GM23338 (cell line): Measurements from ENCODE around the gene TOMM70. TPM values are rescaled to one million over a fixed set of nuclear protein-coding genes. Genes with fewer than 3 reads are reported as not detected.

Source experiments
- ATAC-seq: fragments of 200-7000 bp; cut with Tn5 transposase; 3 replicates; pipeline ENCODE4 v1.9.1; 2020
- DNase-seq: peaks from one replicate; pipeline ENCODE4 v3.0.0-alpha.2; 2015; ENCODE audit warnings: low spot score
- H2AFZ ChIP-seq: fragments of 200-600 bp; sonication (generic); 2 replicates; pipeline ENCODE4 v1.8.0; 2016; ENCODE audit warnings: antibody characterized with exemption, mild to moderate bottlenecking, moderate library complexity
- H3F3A ChIP-seq: fragments of 200-600 bp; sonication (generic); replicated peaks from 2 replicates; pipeline ENCODE4 v1.8.0; 2017; ENCODE audit warnings: antibody characterized with exemption, mixed run types, low read depth
- H3K27ac ChIP-seq: fragments of 200-600 bp; sonication (generic); 2 replicates; pipeline ENCODE4 v1.6.1; 2016; ENCODE audit warnings: low read depth
- H3K27me3 ChIP-seq: fragments of 200-600 bp; sonication (generic); 2 replicates; pipeline ENCODE4 v1.8.0; 2016; ENCODE audit warnings: mild to moderate bottlenecking, mixed run types, moderate library complexity; ENCODE audit not compliant: insufficient read depth
- H3K36me3 ChIP-seq: fragments of 200-600 bp; sonication (generic); 2 replicates; pipeline ENCODE4 v1.8.0; 2016; ENCODE audit warnings: mild to moderate bottlenecking; ENCODE audit not compliant: insufficient read depth
- H3K4me1 ChIP-seq: fragments of 200-600 bp; sonication (generic); 2 replicates; pipeline ENCODE4 v1.8.0; 2016; ENCODE audit warnings: mild to moderate bottlenecking, moderate library complexity; ENCODE audit not compliant: insufficient read depth
- H3K4me2 ChIP-seq: fragments of 200-600 bp; sonication (generic); 2 replicates; pipeline ENCODE4 v1.7.1; 2017; ENCODE audit warnings: mixed run types
- H3K4me3 ChIP-seq: fragments of 200-600 bp; sonication (generic); 2 replicates; pipeline ENCODE4 v1.6.1; 2016; ENCODE audit warnings: mixed run types
- H3K79me2 ChIP-seq: fragments of 200-600 bp; sonication (generic); replicated peaks from 2 replicates; pipeline ENCODE4 v1.8.0; 2017; ENCODE audit warnings: mild to moderate bottlenecking; ENCODE audit not compliant: insufficient read depth
- H3K9me2 ChIP-seq: fragments of 200-600 bp; sonication (generic); 2 replicates; pipeline ENCODE4 v1.8.0; 2017; ENCODE audit not compliant: insufficient read depth
- H4K20me1 ChIP-seq: fragments of 200-600 bp; sonication (generic); replicated peaks from 2 replicates; pipeline ENCODE4 v1.8.0; 2017; ENCODE audit warnings: mild to moderate bottlenecking; ENCODE audit not compliant: insufficient read depth
- H3K27ac Mint-ChIP-seq: 2 replicates; pipeline ENCODE4 v1.8.0; 2020; ENCODE audit warnings: inconsistent platforms, mild to moderate bottlenecking, moderate library complexity, mixed read lengths
- H3K27me3 Mint-ChIP-seq: 3 replicates; pipeline ENCODE4 v1.8.0; 2022; ENCODE audit warnings: low read depth, mild to moderate bottlenecking, moderate library complexity, mixed read lengths, inconsistent platforms; ENCODE audit not compliant: insufficient read depth, poor library complexity
- H3K36me3 Mint-ChIP-seq: 3 replicates; pipeline ENCODE4 v1.8.0; 2021; ENCODE audit warnings: low read depth, mild to moderate bottlenecking, inconsistent platforms, moderate library complexity, mixed read lengths
- H3K4me1 Mint-ChIP-seq: 3 replicates; pipeline ENCODE4 v1.8.0; 2020; ENCODE audit warnings: mild to moderate bottlenecking, inconsistent platforms, mixed read lengths
- H3K4me3 Mint-ChIP-seq: 3 replicates; pipeline ENCODE4 v1.8.0; 2021; ENCODE audit warnings: moderate library complexity, mild to moderate bottlenecking, inconsistent platforms, mixed read lengths
- H3K9me3 Mint-ChIP-seq: 3 replicates; pipeline ENCODE4 v1.8.0; 2020; ENCODE audit warnings: moderate library complexity, mild to moderate bottlenecking, inconsistent platforms, mixed read lengths
- EZH2 ChIP-seq: fragments of 200-600 bp; sonication (generic); IDR thresholded peaks from one replicate; pipeline ENCODE4 v1.8.0; 2017; ENCODE audit warnings: antibody characterized with exemption, mild to moderate bottlenecking, low read depth; ENCODE audit not compliant: unreplicated experiment
- EZH2phosphoT487 ChIP-seq: fragments of 200-600 bp; sonication (generic); IDR thresholded peaks from one replicate; pipeline ENCODE4 v1.8.1; 2018; ENCODE audit warnings: antibody characterized with exemption; ENCODE audit not compliant: unreplicated experiment
- POLR2AphosphoS5 ChIP-seq: IDR thresholded peaks from 2 replicates; pipeline ENCODE4 v1.6.1; 2016; ENCODE audit warnings: antibody characterized with exemption, low read depth
- STAT1 ChIP-seq: IDR thresholded peaks from one replicate; pipeline ENCODE4 v1.6.1; 2016; ENCODE audit warnings: antibody characterized with exemption; ENCODE audit not compliant: unreplicated experiment
- ZNF114 ChIP-seq: fragments of 250-450 bp; sonication (Bioruptor Pico); IDR thresholded peaks from 2 replicates; pipeline ENCODE4 v1.5.0; 2020; ENCODE audit warnings: mild to moderate bottlenecking, moderate library complexity
- ZNF331 ChIP-seq: fragments of 250-450 bp; sonication (Bioruptor Pico); IDR thresholded peaks from 2 replicates; pipeline ENCODE4 v1.5.0; 2020; ENCODE audit warnings: low read depth, mild to moderate bottlenecking, moderate library complexity
- polyA plus RNA-seq: library from polyadenylated mRNA; unstranded; fragments of >200 nt; fragmentation: Nextera tagmentation; extraction: Ambion mirVana; gene quantifications from 2 replicates; pipeline ENCODE4 v1.2.1, GENCODE V29; 2016
- total RNA-seq: library from RNA; depleted of rRNA; stranded (reverse); fragments of >200 nt; shearing (Covaris generic); gene quantifications from 2 replicates; pipeline ENCODE4 v1.2.3, GENCODE V29; 2014
- TF ChIP-seq, protein P1 (sequence below): fragments of 250-450 bp; sonication (Bioruptor Pico); IDR thresholded peaks from 2 replicates; pipeline ENCODE4 v1.5.0; 2020; ENCODE audit warnings: mild to moderate bottlenecking, moderate library complexity
- TF ChIP-seq, protein P2 (sequence below), 2 experiments: fragments of 200-600 bp in 1 of 2; sonication (generic) in 1 of 2; conservative IDR thresholded peaks; 2 replicates each; pipeline versions ENCODE4 v1.5.1 to v1.6.1; 2016 to 2017; ENCODE audit warnings: antibody characterized with exemption in 2 of 2, low read depth in 2 of 2, mild to moderate bottlenecking in 2 of 2, moderate library complexity in 1 of 2
- TF ChIP-seq, protein P3 (sequence below): IDR thresholded peaks from one replicate; pipeline ENCODE4 v1.6.1; 2018; ENCODE audit warnings: antibody characterized with exemption; ENCODE audit not compliant: unreplicated experiment

Gene TOMM70
- total and polyA plus RNA-seq, 2 experiments from 2014 or later = 29.5 to 66.8 TPM

DNA sequence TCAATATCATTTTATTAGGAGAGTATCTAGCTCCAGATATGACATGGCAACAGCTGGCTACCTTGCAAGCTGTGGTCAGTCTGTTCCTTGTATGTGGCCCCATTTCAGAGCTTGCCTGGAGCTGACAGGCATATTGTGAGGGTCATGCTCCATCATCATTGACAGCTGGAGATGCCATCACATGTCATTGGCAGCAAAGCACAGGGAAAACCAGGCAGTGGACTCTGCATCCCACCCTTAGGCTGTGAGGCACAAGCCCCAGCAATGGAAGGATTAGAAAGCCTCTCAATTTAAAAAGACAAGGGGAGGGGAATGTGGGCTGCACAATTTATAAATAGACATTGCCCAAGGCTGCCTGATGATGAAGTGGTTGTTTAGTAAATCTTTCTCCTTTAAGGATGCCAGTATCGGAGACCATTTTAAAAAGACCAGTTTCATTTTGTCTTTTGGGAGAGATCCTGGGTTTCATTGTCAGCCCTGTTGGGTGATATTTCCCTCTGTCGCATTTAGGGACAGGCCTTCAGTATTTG is 28.4 kb upstream of the TOMM70 start (continued):
- TF ChIP-seq, protein P1, sequence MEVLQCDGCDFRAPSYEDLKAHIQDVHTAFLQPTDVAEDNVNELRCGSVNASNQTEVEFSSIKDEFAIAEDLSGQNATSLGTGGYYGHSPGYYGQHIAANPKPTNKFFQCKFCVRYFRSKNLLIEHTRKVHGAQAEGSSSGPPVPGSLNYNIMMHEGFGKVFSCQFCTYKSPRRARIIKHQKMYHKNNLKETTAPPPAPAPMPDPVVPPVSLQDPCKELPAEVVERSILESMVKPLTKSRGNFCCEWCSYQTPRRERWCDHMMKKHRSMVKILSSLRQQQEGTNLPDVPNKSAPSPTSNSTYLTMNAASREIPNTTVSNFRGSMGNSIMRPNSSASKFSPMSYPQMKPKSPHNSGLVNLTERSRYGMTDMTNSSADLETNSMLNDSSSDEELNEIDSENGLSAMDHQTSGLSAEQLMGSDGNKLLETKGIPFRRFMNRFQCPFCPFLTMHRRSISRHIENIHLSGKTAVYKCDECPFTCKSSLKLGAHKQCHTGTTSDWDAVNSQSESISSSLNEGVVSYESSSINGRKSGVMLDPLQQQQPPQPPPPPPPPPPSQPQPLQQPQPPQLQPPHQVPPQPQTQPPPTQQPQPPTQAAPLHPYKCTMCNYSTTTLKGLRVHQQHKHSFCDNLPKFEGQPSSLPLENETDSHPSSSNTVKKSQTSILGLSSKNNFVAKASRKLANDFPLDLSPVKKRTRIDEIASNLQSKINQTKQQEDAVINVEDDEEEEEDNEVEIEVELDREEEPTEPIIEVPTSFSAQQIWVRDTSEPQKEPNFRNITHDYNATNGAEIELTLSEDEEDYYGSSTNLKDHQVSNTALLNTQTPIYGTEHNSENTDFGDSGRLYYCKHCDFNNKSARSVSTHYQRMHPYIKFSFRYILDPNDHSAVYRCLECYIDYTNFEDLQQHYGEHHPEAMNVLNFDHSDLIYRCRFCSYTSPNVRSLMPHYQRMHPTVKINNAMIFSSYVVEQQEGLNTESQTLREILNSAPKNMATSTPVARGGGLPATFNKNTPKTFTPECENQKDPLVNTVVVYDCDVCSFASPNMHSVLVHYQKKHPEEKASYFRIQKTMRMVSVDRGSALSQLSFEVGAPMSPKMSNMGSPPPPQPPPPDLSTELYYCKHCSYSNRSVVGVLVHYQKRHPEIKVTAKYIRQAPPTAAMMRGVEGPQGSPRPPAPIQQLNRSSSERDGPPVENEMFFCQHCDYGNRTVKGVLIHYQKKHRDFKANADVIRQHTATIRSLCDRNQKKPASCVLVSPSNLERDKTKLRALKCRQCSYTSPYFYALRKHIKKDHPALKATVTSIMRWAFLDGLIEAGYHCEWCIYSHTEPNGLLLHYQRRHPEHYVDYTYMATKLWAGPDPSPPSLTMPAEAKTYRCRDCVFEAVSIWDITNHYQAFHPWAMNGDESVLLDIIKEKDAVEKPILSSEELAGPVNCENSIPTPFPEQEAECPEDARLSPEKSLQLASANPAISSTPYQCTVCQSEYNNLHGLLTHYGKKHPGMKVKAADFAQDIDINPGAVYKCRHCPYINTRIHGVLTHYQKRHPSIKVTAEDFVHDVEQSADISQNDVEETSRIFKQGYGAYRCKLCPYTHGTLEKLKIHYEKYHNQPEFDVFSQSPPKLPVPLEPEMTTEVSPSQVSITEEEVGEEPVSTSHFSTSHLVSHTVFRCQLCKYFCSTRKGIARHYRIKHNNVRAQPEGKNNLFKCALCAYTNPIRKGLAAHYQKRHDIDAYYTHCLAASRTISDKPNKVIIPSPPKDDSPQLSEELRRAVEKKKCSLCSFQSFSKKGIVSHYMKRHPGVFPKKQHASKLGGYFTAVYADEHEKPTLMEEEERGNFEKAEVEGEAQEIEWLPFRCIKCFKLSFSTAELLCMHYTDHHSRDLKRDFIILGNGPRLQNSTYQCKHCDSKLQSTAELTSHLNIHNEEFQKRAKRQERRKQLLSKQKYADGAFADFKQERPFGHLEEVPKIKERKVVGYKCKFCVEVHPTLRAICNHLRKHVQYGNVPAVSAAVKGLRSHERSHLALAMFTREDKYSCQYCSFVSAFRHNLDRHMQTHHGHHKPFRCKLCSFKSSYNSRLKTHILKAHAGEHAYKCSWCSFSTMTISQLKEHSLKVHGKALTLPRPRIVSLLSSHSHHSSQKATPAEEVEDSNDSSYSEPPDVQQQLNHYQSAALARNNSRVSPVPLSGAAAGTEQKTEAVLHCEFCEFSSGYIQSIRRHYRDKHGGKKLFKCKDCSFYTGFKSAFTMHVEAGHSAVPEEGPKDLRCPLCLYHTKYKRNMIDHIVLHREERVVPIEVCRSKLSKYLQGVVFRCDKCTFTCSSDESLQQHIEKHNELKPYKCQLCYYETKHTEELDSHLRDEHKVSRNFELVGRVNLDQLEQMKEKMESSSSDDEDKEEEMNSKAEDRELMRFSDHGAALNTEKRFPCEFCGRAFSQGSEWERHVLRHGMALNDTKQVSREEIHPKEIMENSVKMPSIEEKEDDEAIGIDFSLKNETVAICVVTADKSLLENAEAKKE (CRISPR knock-in tag) = no peak
- TF ChIP-seq POLR2AphosphoS5 = no peak

DNA sequence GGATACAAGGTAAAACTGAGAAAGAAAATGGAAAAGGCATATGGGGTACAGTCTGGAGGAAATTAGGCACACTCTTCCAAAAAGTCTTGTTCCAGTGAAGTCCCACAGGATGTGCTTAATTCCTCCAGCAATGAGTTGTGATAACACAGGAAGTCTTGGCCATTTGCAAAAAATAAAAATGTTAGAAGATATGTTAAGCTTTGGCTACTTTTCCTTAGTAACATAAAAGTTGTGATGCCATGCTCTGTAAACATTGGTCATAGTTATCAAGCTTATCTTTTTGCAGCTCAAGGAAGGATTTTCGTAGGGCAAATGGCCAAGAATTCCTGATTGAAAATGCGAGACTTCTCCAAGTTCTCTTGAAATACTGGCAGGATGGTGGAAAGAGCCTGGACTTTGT is 26.8 kb upstream of the TOMM70 start:
- Histone ChIP-seq H4K20me1 (no peaks in the 10 kb centered on the region; the same call in 1 of the 2 replicates), H3K79me2 (no peaks in the 10 kb centered on the region), H3K27ac (no peak overlapping the region), H3K4me2 (no peak overlapping the region), H3K36me3 (no peaks in the 10 kb centered on the region), H2AFZ (no peak overlapping the region), H3K27me3 (no peaks in the 10 kb centered on the region), H3K4me3 (no peak overlapping the region), H3K4me1 (no peaks in the 10 kb centered on the region), H3F3A (no peaks in the 10 kb centered on the region), H3K9me2 (no peaks in the 10 kb centered on the region)
- ATAC-seq = no peak
- no peak for DNase-seq
- no peak overlapping the region for H3K4me3 Mint-ChIP-seq
- H3K36me3 Mint-ChIP-seq = peaks cover 2% of the 10 kb centered on the region
- no peaks in the 10 kb centered on the region for H3K27me3 Mint-ChIP-seq
- H3K9me3 Mint-ChIP-seq = no peaks in the 10 kb centered on the region
- TF ChIP-seq EZH2 (no peak), STAT1 (no peak), ZNF114 (no peak), ZNF331 (CRISPR knock-in tag) (no peak), POLR2AphosphoS5 (no peak), EZH2phosphoT487 (no peak)
- TF ChIP-seq, protein P2, sequence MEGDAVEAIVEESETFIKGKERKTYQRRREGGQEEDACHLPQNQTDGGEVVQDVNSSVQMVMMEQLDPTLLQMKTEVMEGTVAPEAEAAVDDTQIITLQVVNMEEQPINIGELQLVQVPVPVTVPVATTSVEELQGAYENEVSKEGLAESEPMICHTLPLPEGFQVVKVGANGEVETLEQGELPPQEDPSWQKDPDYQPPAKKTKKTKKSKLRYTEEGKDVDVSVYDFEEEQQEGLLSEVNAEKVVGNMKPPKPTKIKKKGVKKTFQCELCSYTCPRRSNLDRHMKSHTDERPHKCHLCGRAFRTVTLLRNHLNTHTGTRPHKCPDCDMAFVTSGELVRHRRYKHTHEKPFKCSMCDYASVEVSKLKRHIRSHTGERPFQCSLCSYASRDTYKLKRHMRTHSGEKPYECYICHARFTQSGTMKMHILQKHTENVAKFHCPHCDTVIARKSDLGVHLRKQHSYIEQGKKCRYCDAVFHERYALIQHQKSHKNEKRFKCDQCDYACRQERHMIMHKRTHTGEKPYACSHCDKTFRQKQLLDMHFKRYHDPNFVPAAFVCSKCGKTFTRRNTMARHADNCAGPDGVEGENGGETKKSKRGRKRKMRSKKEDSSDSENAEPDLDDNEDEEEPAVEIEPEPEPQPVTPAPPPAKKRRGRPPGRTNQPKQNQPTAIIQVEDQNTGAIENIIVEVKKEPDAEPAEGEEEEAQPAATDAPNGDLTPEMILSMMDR (conservative IDR thresholded peaks at IDR 0.05; ENCODE audit: low read depth in 2 of 2) = no peak
- TF ChIP-seq, protein P3, sequence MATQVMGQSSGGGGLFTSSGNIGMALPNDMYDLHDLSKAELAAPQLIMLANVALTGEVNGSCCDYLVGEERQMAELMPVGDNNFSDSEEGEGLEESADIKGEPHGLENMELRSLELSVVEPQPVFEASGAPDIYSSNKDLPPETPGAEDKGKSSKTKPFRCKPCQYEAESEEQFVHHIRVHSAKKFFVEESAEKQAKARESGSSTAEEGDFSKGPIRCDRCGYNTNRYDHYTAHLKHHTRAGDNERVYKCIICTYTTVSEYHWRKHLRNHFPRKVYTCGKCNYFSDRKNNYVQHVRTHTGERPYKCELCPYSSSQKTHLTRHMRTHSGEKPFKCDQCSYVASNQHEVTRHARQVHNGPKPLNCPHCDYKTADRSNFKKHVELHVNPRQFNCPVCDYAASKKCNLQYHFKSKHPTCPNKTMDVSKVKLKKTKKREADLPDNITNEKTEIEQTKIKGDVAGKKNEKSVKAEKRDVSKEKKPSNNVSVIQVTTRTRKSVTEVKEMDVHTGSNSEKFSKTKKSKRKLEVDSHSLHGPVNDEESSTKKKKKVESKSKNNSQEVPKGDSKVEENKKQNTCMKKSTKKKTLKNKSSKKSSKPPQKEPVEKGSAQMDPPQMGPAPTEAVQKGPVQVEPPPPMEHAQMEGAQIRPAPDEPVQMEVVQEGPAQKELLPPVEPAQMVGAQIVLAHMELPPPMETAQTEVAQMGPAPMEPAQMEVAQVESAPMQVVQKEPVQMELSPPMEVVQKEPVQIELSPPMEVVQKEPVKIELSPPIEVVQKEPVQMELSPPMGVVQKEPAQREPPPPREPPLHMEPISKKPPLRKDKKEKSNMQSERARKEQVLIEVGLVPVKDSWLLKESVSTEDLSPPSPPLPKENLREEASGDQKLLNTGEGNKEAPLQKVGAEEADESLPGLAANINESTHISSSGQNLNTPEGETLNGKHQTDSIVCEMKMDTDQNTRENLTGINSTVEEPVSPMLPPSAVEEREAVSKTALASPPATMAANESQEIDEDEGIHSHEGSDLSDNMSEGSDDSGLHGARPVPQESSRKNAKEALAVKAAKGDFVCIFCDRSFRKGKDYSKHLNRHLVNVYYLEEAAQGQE = no peak
- H3K4me1 Mint-ChIP-seq = no peaks in the 10 kb centered on the region
- no peak overlapping the region for H3K27ac Mint-ChIP-seq
